Measurements from ENCODE around the gene CCNY.

- TF ChIP-seq POLR2A (IDR thresholded peaks at IDR 0.05; ENCODE audit: low read length) = no peak
- no peak for TF ChIP-seq CEBPB (IDR thresholded peaks at IDR 0.05)
- no peak for TF ChIP-seq CTCF (IDR thresholded peaks at IDR 0.05)
- TF ChIP-seq CBX8 (IDR thresholded peaks at IDR 0.05) = no peak
- TF ChIP-seq RARB (CRISPR knock-in tag; IDR thresholded peaks at IDR 0.05) = no peak
- TF ChIP-seq SMC3 (IDR thresholded peaks at IDR 0.05) = no peak
Observed at GRCh38 chr10:35356725-35357092, 20.4 kb downstream of the CCNY start.
